Right lobe of liver (tissue), 6 donors: ENCODE measurements around the gene TSSK3. TPM values are rescaled to one million over a fixed set of nuclear protein-coding genes. Genes with fewer than 3 reads are reported as not detected.

Source experiments
- ATAC-seq, 4 donors: fragments of 200-7000 bp; cut with Tn5 transposase; one replicate each; pipeline ENCODE4 v1.9.1; 2020; ENCODE audit warnings: mild to moderate bottlenecking in 4 of 4, moderate library complexity in 4 of 4
- DNase-seq, 3 donors: peaks; one replicate each; pipeline ENCODE4 v3.0.0-alpha.2; 2020
- H3K27ac ChIP-seq, 3 donors: fragments of 200-600 bp; one replicate each; pipeline ENCODE4 v1.8.0; 2022
- H3K27me3 ChIP-seq, 2 donors: fragments of 200-600 bp; one replicate each; pipeline ENCODE4 v1.8.0; 2022
- H3K36me3 ChIP-seq, 4 donors: fragments of 200-600 bp; sonication (generic) in 1 of 4; one replicate each; pipeline versions ENCODE4 v1.5.1 to v1.8.0; 2017 to 2022; ENCODE audit warnings: control low read depth in 1 of 4
- H3K4me1 ChIP-seq, 4 donors: fragments of 200-600 bp; sonication (generic) in 1 of 4; one replicate each; pipeline versions ENCODE4 v1.5.1 to v1.8.0; 2017 to 2022; ENCODE audit warnings: control low read depth in 1 of 4
- H3K4me3 ChIP-seq, 3 donors: fragments of 200-600 bp; one replicate each; pipeline ENCODE4 v1.8.0; 2022
- H3K9me3 ChIP-seq, 4 donors: fragments of 200-600 bp; sonication (generic) in 1 of 4; one replicate each; pipeline versions ENCODE4 v1.5.1 to v1.8.0; 2017 to 2022; ENCODE audit warnings: control low read depth in 1 of 4
- CTCF ChIP-seq, 4 donors: fragments of 200-600 bp in 3 of 4; fragments of 450-650 bp in 1 of 4; IDR thresholded peaks; one replicate each; pipeline versions ENCODE4 v1.5.1 to v1.8.0; 2016 to 2022; ENCODE audit warnings: antibody characterized with exemption in 4 of 4, mild to moderate bottlenecking in 2 of 4
- POLR2A ChIP-seq: fragments of 450-650 bp; IDR thresholded peaks from one replicate; pipeline ENCODE4 v1.6.1; 2017; ENCODE audit warnings: antibody characterized with exemption, mild to moderate bottlenecking
- WGBS: methylation state at CpG from one replicate; pipeline ENCODE4 v1.1.6; 2018; ENCODE audit warnings: low coverage, low lambda C conversion rate; ENCODE audit not compliant: insufficient coverage; ENCODE audit errors: missing lambda C conversion rate; 5-methylcytosine and 5-hydroxymethylcytosine counted together
- intact Hi-C, 2 donors: fragments of 100-400 bp; cut with DNase I; formaldehyde crosslinking; loops; one replicate each; pipeline versions ENCODE4 v1.11.2 to v1.14.1; 2022
- total RNA-seq, 6 experiments: library from RNA; depleted of rRNA in 2 of 6; stranded (reverse); fragments of >200 nt in 2 of 6; fragmentation: NEBNext Ultra II Directional in 3 of 6; extraction: Animal tissue kit (Norgen Biotek cat#: 25700) in 3 of 6; gene quantifications; one replicate each; pipeline versions ENCODE4 v1.1.0 to v1.2.4, GENCODE V29; 2016 to 2023
- donor health status: DM: no; HTN: yes; CAD: no.
- donor health status: DM: no; HTN: no; CAD: no.
- donor health status: DM: no; HTN: no; CAD: no.
- donor health status: DM: no; HTN: yes; CAD: no.
- donor health status: DM: no; HTN: yes; CAD: no.

Gene TSSK3
- total RNA-seq, 6 experiments from 2014 or later: 0.49 to 1.6 (median 0.85) TPM

GRCh38 chr1:32373996-32374592, 11.8 kb downstream of the TSSK3 start:
- Histone ChIP-seq H3K9me3 (no peaks in the 10 kb centered on the region), H3K27ac (no peak overlapping the region), H3K4me1 (no peaks in the 10 kb centered on the region), H3K36me3 (peaks cover 11 to 89% (median 39%) of the 10 kb centered on the region in 4 donors), H3K27me3 (no peaks in the 10 kb centered on the region), H3K4me3 (no peak overlapping the region)
- no peak for DNase-seq
- no peak for ATAC-seq
- TF ChIP-seq CTCF (IDR thresholded peaks at IDR 0.05): no peak
- TF ChIP-seq POLR2A: no peak
- intact Hi-C loops: no loop called here
- 36% methylated on average over 1 of the region's 1 CpG for WGBS

- WGBS: 80% methylated on average over 2 of the region's 11 CpGs
Observed at GRCh38 chr1:32376199-32376598, 13.9 kb downstream of the TSSK3 start.

GRCh38 chr1:32377541-32378220, 15.3 kb downstream of the TSSK3 start:
- Histone ChIP-seq H3K27ac (no peak overlapping the region), H3K9me3 (no peaks in the 10 kb centered on the region), H3K4me1 (no peaks in the 10 kb centered on the region), H3K4me3 (no peak overlapping the region), H3K36me3 (peaks cover 18 to 100% (median 58%) of the 10 kb centered on the region in 4 donors), H3K27me3 (no peaks in the 10 kb centered on the region)
- ATAC-seq (no peak), DNase-seq (no peak)
- intact Hi-C loops: no loop called here
- no peak for TF ChIP-seq POLR2A
- no peak for TF ChIP-seq CTCF (IDR thresholded peaks at IDR 0.05)
- 94% methylated on average over 7 of the region's 12 CpGs for WGBS

More at GRCh38 chr1:32376199-32376598, 13.9 kb downstream of the TSSK3 start:
- intact Hi-C loops: no loop called here
- Histone ChIP-seq H3K4me1 (no peaks in the 10 kb centered on the region), H3K27me3 (no peaks in the 10 kb centered on the region), H3K4me3 (no peak overlapping the region), H3K27ac (no peak overlapping the region), H3K9me3 (no peaks in the 10 kb centered on the region), H3K36me3 (peaks cover 14 to 98% (median 49%) of the 10 kb centered on the region in 4 donors)
- peak in 1 of 4 donors; percentile 14 for ATAC-seq
- DNase-seq: no peak
- no peak for TF ChIP-seq POLR2A
- TF ChIP-seq CTCF (IDR thresholded peaks at IDR 0.05): no peak

GRCh38 chr1:32380057-32380456, 17.7 kb downstream of the TSSK3 start:
- no peak overlapping the region for H3K4me3 ChIP-seq
- H3K9me3 ChIP-seq: no peaks in the 10 kb centered on the region
- DNase-seq (no peak), ATAC-seq (peak in 1 of 4 donors; percentile 49)
- TF ChIP-seq POLR2A (no peak), CTCF (IDR thresholded peaks at IDR 0.05) (no peak)
- H3K27me3 ChIP-seq: no peaks in the 10 kb centered on the region
- intact Hi-C loops: no loop called here
- peaks cover 22 to 100% (median 64%) of the 10 kb centered on the region in 4 donors for H3K36me3 ChIP-seq
- no peak overlapping the region for H3K27ac ChIP-seq
- 92% methylated on average over 5 of the region's 9 CpGs for WGBS
- H3K4me1 ChIP-seq: no peaks in the 10 kb centered on the region
